M059J (cell line): ENCODE measurements around the gene IER3IP1. TPM values are rescaled to one million over a fixed set of nuclear protein-coding genes. Genes with fewer than 3 reads are reported as not detected.
A peak's percentile ranks its signal among the peaks of the same experiment; 100 is the strongest.

ENCODE experiments used
- DNase-seq: peaks from one replicate; pipeline ENCODE4 v3.0.0-alpha.2; 2012; ENCODE audit warnings: low read depth
- total RNA-seq: library from RNA; depleted of rRNA; stranded (reverse); fragments of >200 nt; shearing (Covaris generic); gene quantifications from 2 replicates; pipeline ENCODE4 v1.2.3, GENCODE V29; 2014

IER3IP1 gene
- total RNA-seq, 1 experiment from 2014 or later = 46.5 TPM

DNA sequence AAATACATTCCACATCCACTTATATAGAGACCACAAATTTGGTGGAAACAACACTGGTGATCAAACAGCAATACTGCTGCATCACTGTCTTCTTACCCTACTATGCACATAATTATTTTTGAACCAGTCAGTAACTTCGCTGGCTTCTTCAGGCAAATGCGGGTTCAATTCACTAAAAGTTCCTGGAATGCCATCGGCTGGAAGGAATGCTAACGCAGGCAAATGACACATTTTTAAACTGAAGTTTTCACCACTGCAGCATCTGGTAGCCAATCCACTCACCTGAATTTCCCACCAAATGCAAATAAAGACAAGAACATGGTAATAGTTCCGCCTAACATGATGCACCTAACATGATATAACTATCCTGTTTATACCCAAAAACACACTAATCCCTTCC lies 15.9 kb downstream of the IER3IP1 start:
- no peak for DNase-seq

GRCh38 chr18:47158404-47158803 lies 17.8 kb downstream of the IER3IP1 start:
- peak; percentile 75 for DNase-seq

DNA sequence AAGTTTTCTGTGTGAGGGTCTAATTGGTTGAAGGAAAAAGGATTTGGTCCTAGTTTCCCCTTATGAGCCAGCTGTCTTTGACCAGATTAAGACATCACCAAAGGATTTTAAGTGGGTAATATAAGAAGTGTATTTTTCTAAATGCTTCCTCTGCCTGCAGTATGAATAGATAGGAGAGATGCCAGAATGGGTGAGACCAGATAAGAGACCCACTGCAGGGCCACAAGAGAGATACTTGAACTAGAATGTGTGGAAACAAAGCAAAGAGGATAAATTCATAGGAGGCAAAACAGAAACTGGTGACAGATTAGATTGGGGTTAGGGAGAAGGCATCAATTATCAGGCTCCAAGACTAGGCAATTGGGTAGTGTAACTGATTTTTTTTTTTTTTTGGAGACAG lies 24.7 kb downstream of the IER3IP1 start:
- no peak for DNase-seq

DNA sequence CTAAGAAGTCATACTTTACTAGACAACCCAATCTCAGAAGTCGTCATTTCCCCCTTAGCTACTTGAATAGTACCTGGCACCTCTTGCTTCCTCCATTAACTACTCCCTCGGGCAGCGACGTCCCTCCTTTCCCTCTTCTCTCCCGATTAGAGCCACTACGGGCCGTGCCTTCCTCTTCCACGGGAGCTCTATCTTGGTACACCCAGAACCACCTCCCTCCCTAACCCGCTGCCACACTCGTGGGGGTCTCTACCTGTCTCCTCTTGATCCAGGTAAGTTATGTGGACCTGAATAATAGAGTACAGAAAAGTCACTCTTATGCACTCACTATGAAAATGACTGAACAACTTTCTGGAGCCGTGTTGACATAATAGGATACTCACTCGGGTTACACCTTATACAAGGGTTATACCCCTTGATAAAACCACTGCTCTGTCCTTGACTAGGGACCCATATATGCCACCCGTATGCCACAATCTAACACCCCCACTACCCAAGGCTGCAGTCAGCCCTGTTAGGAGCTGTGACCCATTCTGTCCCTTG lies 25.3 kb downstream of the IER3IP1 start:
- DNase-seq = peak; percentile 14

GRCh38 chr18:47150029-47150823 lies 25.9 kb downstream of the IER3IP1 start, which contains the start of gene HDHD2:
HDHD2 (minus strand) TSS chr18:47150500; CDS start chr18:47136439, 14,061 bp downstream.
- peak; percentile 77 for DNase-seq

GRCh38 chr18:47149457-47150028 lies 26.6 kb downstream of the IER3IP1 start:
- peak; percentile 10 for DNase-seq

GRCh38 chr18:47146206-47146605 lies 30.0 kb downstream of the IER3IP1 start:
- DNase-seq = no peak

GRCh38 chr18:47143899-47144485 lies 32.2 kb downstream of the IER3IP1 start:
- no peak for DNase-seq

DNA sequence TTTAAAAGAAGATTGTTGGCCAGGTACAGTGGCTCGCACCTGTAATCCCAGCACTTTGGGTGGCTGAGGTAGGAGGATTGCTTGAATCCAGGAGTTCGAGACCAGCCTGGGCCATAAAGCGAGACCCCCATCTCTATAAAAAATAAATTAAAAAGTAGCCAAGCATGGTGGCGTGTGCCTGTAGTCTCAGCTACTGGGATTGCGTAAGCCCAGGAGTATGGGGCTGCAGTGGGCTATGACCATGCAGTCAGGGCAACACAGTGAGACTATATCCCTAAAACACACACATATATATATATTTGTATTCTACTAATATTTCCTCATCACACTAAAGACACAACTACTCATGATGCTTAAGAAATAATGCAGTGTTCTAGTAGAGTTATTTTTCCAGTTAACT lies 33.0 kb downstream of the IER3IP1 start:
- DNase-seq = no peak

- DNase-seq = no peak
Observed at GRCh38 chr18:47141289-47141688, 34.9 kb downstream of the IER3IP1 start.

DNA sequence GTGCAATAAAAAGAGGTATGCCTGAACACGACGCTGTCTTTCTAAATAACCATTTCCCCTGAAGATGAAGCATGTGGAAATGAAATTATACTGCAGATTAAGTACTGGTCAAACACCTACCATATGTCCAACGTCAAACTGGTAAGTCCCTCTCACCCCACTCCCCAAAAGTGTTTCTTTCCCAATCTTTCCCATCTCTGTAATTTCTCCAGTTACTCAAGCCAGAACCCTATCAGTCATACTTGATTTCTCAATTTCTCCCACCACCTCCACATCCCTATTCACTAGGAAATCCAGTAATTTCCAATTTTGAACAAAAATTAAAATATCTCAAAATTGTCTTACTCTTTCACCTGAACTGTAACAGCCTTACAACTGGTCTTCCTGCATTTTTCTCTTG lies 55.0 kb downstream of the IER3IP1 start:
- DNase-seq = no peak

GRCh38 chr18:47120428-47120827 lies 55.7 kb downstream of the IER3IP1 start:
- no peak for DNase-seq

GRCh38 chr18:47118981-47119380 lies 57.2 kb downstream of the IER3IP1 start:
- DNase-seq = peak; percentile 65

DNA sequence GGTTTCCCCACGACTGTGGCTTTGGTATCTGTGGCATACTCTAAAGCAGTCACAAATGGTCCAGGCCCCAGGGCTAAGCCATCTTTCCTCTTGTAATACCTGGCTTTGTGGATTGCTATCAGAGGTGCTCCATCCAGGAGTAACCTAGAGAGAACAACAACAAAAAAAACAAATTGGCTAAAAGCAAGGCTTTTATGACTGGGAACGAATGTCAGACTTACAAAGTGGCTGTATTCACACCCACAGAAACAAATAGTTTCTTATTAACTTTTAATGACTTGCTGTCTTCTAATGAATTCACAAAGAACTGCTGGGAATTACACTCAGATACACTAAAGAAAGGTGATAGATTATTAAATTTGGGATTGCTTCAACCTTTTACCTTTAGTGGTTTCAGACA lies 61.0 kb downstream of the IER3IP1 start:
- DNase-seq = no peak

- peak; percentile 8 for DNase-seq
Observed at GRCh38 chr18:47113796-47114540, 62.2 kb downstream of the IER3IP1 start.

GRCh38 chr18:47110492-47111274 lies 65.5 kb downstream of the IER3IP1 start:
- no peak for DNase-seq

GRCh38 chr18:47109720-47110119 lies 66.4 kb downstream of the IER3IP1 start:
- DNase-seq = no peak

GRCh38 chr18:47108998-47109405 lies 67.2 kb downstream of the IER3IP1 start:
- no peak for DNase-seq

GRCh38 chr18:47108373-47108772 lies 67.8 kb downstream of the IER3IP1 start:
- DNase-seq = no peak
